Thymus (tissue), 11 donors: ENCODE data around the gene HERC3. TPM values are rescaled to one million over a fixed set of nuclear protein-coding genes. Genes with fewer than 3 reads are reported as not detected.
A peak's percentile ranks its signal among the peaks of the same experiment; 100 is the strongest.

Experiments
- DNase-seq, 9 donors: peaks; one replicate each; pipeline ENCODE4 v3.0.0-alpha.2; 2013; ENCODE audit warnings: low spot score in 9 of 9, low read depth in 6 of 9, missing footprints in 1 of 9
- H3K27ac ChIP-seq, 2 donors: one replicate each; pipeline ENCODE4 v1.5.1; 2013; ENCODE audit warnings: control low read depth in 1 of 2, low read depth in 1 of 2, low read length in 1 of 2, mild to moderate bottlenecking in 1 of 2, moderate library complexity in 1 of 2
- H3K27me3 ChIP-seq, 2 donors: one replicate each; pipeline ENCODE4 v1.5.1; 2013; ENCODE audit warnings: low read length in 1 of 2; ENCODE audit not compliant: control insufficient read depth in 2 of 2, insufficient read depth in 1 of 2
- H3K36me3 ChIP-seq, 2 donors: one replicate each; pipeline ENCODE4 v1.5.1; 2013; ENCODE audit warnings: low read length in 1 of 2, mild to moderate bottlenecking in 1 of 2, moderate library complexity in 1 of 2; ENCODE audit not compliant: control insufficient read depth in 2 of 2, insufficient read depth in 2 of 2
- H3K4me1 ChIP-seq, 2 donors: one replicate each; pipeline ENCODE4 v1.5.1; 2013; ENCODE audit warnings: low read length in 2 of 2; ENCODE audit not compliant: control insufficient read depth in 2 of 2, insufficient read depth in 2 of 2
- H3K4me3 ChIP-seq, 2 donors: one replicate each; pipeline ENCODE4 v1.5.1; 2013; ENCODE audit warnings: low read length in 2 of 2, control low read depth in 1 of 2, mild to moderate bottlenecking in 1 of 2
- H3K9me3 ChIP-seq, 2 donors: one replicate each; pipeline ENCODE4 v1.5.1; 2013; ENCODE audit warnings: low read length in 1 of 2, mild to moderate bottlenecking in 1 of 2; ENCODE audit not compliant: control insufficient read depth in 2 of 2, insufficient read depth in 1 of 2
- WGBS: extraction: QIAGEN DNeasy Blood & Tissue Kit; methylation state at CpG from one replicate; pipeline ENCODE4 v1.1.7; 2013; 5-methylcytosine and 5-hydroxymethylcytosine counted together
- polyA plus RNA-seq: library from polyadenylated mRNA; stranded (reverse); fragments of 200-250 nt; gene quantifications from one replicate; pipeline ENCODE4 v1.2.3, GENCODE V29; 2013
- total RNA-seq: library from RNA; stranded (reverse); fragments of 120-200 nt; gene quantifications from one replicate; pipeline ENCODE4 v1.2.4, GENCODE V29; 2013
- donor health status: healthy.

Gene HERC3
- total and polyA plus RNA-seq, 2 donors = 9.1 to 10.8 TPM

DNA sequence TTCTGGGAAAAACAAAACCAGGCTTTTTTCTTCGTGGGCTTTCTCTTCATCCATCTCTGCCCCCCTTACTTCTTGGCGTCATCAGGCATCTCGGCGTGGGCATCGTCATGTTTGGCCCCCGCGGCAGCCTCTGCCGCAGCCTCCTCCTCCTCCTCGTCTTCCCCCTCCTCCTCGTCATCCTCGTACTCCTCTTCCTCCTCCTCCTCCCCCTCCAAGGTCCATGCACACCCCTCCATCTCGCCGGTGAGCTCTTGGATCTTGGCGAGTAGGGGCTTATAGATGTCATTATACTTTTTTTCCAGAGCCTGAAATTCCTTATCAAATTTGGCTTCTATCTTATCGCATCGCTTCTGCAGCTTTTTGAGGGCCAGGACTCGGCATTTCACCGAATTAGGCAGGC, 104.9 kb downstream of the HERC3 start:
- 43% methylated on average over 18 of the region's 18 CpGs for WGBS
- peak overlapping the region; percentile 38 to 53 for H3K27ac ChIP-seq
- peaks cover 2% of the 10 kb centered on the region in 2 donors for H3K36me3 ChIP-seq
- no peaks in the 10 kb centered on the region for H3K27me3 ChIP-seq
- H3K4me1 ChIP-seq = no peaks in the 10 kb centered on the region
- H3K9me3 ChIP-seq = no peaks in the 10 kb centered on the region
- peak in 2 of 9 donors; percentile 9 to 33 for DNase-seq
- H3K4me3 ChIP-seq = peak overlapping the region; percentile 62 to 74

DNA sequence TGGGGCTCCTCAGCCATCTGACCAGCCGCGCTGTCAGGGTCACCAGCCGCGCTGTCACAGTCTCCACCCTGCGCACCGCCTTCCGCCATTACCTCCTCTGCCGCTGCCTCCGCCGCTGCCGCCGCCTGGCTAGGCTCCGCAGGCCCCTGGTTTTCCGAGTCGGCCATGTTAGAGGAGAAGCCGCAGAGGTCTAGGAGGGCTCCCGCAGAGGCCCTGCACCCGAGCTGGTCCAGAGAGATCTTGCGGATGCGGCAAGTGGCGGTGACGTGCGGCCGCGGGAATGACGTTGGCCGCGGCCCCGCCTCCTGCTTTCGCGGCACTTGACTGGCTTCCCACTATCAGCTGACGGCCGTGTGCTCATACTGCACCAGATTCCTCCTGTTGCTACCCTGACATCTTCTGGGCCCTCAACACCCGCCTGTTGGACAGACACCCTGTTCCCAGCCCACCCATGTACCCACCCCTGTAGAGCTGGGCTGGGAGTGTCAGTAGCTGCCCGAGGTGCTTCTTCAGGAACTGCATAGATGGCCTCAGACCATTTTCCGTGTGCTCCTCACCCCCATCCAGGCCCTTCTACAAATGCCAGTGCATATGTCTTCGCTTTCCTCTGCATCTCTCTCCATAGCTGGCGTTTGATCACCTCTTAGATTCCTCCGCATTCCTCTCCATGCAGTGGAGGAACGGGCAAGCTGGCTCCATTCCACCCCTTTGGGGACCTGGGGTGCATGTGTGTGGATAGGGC, 105.5 kb downstream of the HERC3 start, which contains the start of gene NAP1L5:
TSS of gene NAP1L5 (minus strand) at position 242 of the 742 bp plus-strand sequence. CDS start at position 167, 75 bp downstream.
- H3K4me3 ChIP-seq = peak within 1 kb of the TSS; percentile 62 to 74
- H3K36me3 ChIP-seq = peaks cover 2 to 3% of the 10 kb centered on the region in 2 donors
- H3K27ac ChIP-seq = peak within 1 kb of the TSS; percentile 38 to 53
- WGBS = 58% methylated on average over 40 of the region's 40 CpGs
- no peaks in the 10 kb centered on the region for H3K4me1 ChIP-seq
- H3K9me3 ChIP-seq = no peaks in the 10 kb centered on the region
- H3K27me3 ChIP-seq = no peaks in the 10 kb centered on the region
- peak in 8 of 9 donors; percentile 20 to 73 (median 46) for DNase-seq

DNA sequence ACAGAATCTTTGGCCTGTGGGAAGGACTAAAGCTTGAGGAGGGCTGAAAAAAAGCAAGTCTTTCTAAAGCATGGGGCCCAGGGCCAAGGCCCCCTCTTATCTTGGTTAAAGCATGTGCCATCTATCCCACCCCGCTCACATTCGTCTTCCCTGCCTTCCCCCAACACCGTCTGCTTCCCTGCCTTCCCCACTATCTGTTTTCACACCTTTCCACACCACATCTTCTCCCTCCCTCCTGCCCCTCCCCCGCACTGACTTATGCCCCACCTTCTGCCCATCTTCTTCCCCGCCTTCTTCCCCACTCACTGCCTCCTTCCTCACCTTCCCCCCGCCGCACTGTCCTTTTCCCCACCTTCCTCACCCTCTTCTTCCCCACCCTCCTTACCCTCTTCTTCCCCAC, 106.2 kb downstream of the HERC3 start:
- no peaks in the 10 kb centered on the region for H3K9me3 ChIP-seq
- H3K4me3 ChIP-seq = no peak overlapping the region
- DNase-seq = no peak
- H3K36me3 ChIP-seq = peaks cover 2 to 3% of the 10 kb centered on the region in 2 donors
- no peaks in the 10 kb centered on the region for H3K4me1 ChIP-seq
- 98% methylated on average over 7 of the region's 7 CpGs for WGBS
- H3K27ac ChIP-seq = no peak overlapping the region
- H3K27me3 ChIP-seq = no peaks in the 10 kb centered on the region

DNA sequence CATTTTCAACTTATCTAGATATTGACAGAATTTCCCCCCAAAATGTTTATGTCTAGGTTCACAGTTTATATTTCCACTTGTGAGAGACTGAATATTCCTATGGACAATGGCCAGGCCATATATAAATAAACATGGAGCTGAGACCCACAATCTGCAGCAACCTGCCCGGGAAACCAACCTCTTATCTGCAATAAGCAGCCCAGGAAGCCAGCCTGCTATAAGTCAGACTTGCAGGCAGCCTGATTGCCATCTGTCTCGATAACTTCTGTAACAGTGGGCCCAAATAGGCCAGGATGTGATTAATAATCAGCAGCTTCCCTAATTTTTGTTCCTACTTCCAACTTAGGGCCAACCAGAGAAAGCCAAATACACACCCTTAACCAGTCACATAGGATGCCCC, 110.5 kb downstream of the HERC3 start:
- H3K4me3 ChIP-seq = no peak overlapping the region
- no peak overlapping the region for H3K27ac ChIP-seq
- 91% methylated on average over 2 of the region's 2 CpGs for WGBS
- no peaks in the 10 kb centered on the region for H3K4me1 ChIP-seq
- H3K9me3 ChIP-seq = no peaks in the 10 kb centered on the region
- no peak for DNase-seq
- peaks cover 5 to 26% of the 10 kb centered on the region in 2 donors for H3K36me3 ChIP-seq
- no peaks in the 10 kb centered on the region for H3K27me3 ChIP-seq

DNA sequence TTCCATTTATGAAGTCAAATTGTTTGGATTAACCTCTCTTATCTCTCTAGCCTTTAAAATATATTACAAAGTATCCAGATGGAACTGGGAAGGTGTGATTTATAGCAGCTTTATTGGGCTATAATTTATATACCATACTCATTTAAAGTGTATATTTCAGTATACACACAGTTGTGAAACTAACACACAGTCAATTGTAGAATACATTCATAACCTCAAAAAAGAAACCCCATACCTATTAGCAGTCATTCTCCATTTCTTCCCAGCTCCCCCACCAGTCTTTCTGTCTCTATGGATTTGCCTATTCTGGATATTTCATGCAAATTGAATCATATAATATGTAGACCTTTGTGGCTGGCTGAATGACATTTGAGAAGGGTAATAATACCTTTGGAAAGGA, 112.9 kb downstream of the HERC3 start:
- H3K4me3 ChIP-seq = no peak overlapping the region
- H3K4me1 ChIP-seq = no peaks in the 10 kb centered on the region
- peaks cover 5 to 26% of the 10 kb centered on the region in 2 donors for H3K36me3 ChIP-seq
- no peak for DNase-seq
- no peaks in the 10 kb centered on the region for H3K9me3 ChIP-seq
- H3K27ac ChIP-seq = no peak overlapping the region
- H3K27me3 ChIP-seq = no peaks in the 10 kb centered on the region

DNA sequence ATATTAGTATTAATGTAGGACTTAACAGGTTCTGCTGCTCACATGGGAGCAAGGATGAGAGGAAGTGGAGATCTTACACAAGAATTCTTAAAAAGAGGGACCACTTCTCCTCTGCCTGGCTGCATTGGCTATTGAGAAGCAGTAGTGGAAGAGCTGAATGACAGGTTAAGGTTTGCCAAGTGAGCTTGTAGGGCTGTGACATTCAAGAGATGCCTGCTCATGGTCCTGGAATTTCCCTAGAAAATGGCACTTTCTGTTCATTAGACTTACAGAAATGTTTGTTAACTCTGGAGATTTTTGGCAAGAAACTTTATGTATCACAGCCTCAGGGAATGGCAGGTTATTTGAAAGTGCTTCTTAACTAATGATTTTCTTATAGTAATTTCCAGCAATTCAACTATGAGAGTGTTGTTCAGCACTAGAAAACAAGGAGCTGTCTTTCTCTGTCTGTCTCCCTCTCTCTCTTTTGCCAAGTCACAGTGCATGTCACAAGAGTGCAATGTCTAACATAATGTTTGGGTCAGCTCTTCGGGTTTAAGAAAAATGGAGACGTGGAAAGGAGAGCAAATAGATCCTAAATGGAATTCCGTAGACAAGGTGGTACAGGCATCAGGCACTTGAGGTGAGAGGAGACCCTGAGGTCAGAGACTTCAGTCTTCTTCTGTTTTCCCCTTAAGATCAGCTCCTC, 113.7 kb downstream of the HERC3 start:
- peaks cover 5 to 29% of the 10 kb centered on the region in 2 donors for H3K36me3 ChIP-seq
- H3K27me3 ChIP-seq = no peaks in the 10 kb centered on the region
- no peak overlapping the region for H3K27ac ChIP-seq
- no peak overlapping the region for H3K4me3 ChIP-seq
- no peaks in the 10 kb centered on the region for H3K9me3 ChIP-seq
- no peak for DNase-seq
- 95% methylated on average over 3 of the region's 3 CpGs for WGBS
- H3K4me1 ChIP-seq = no peaks in the 10 kb centered on the region

DNA sequence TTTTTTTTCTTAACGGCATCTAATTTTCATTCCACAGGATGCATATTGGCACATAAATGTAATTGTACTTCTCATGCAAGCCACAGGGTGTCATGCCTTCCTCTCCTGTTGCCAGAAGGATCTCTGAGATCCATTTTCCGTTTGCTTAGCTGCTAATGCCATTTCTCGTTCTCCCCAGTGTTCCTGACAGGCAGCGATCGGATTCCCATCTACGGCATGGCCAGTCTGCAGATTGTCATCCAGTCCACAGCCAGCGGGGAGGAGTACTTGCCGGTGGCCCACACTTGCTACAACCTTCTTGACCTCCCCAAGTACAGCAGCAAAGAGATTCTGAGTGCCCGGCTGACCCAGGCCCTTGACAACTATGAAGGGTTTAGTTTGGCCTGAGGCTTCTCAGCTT, 114.3 kb downstream of the HERC3 start:
- 90% methylated on average over 9 of the region's 9 CpGs for WGBS
- Histone ChIP-seq H3K36me3 (peaks cover 5 to 29% of the 10 kb centered on the region in 2 donors), H3K4me3 (no peak overlapping the region), H3K9me3 (no peaks in the 10 kb centered on the region), H3K27me3 (no peaks in the 10 kb centered on the region), H3K27ac (no peak overlapping the region), H3K4me1 (no peaks in the 10 kb centered on the region)
- no peak for DNase-seq

DNA sequence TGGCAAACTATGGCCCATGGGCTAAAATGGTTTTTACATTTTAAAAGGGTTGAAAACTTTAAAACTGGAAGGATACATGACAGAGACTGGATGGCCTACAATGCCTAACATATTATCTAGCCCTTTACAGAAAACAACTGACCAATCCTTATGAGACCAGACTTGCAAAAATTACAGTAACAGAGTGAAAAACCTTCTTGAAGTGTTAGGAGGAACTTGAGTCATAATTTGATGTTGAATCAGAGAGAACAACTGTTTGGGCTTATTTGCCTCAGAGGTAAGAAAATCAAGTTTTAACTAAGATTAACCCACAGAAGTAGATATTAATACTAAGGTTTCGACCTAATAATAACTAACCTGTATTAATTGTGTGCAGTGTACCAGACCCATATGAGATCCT, 117.7 kb downstream of the HERC3 start:
- Histone ChIP-seq H3K4me3 (no peak overlapping the region), H3K9me3 (no peaks in the 10 kb centered on the region), H3K4me1 (no peaks in the 10 kb centered on the region), H3K36me3 (peaks cover 5 to 24% of the 10 kb centered on the region in 2 donors), H3K27me3 (no peaks in the 10 kb centered on the region), H3K27ac (no peak overlapping the region)
- no peak for DNase-seq
- WGBS = 98% methylated on average over 1 of the region's 1 CpG

DNA sequence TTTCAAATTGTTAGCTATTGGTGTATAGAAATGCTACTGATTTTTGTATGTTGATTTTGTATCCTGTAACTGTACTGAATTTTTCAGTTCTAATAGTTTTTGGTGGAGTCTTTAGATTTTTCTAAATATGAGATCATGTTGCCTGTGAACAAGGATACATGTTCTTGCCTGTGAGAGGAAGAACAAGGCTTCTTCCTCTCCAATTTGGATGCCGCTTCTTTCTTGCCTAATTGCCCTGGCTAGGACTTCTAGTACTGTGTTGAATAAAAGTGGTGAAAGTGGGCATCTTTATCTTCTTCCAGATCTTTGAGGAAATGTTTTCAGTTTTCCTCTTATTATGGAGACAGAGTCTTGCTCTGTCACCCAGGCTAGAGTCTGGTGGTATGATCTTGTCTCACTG, 121.5 kb downstream of the HERC3 start:
- no peak for DNase-seq
- Histone ChIP-seq H3K4me1 (no peaks in the 10 kb centered on the region), H3K27me3 (no peaks in the 10 kb centered on the region), H3K36me3 (peaks cover 6 to 18% of the 10 kb centered on the region in 2 donors), H3K9me3 (peaks cover 0 to 2% of the 10 kb centered on the region in 2 donors), H3K4me3 (no peak overlapping the region), H3K27ac (no peak overlapping the region)
- WGBS = 98% methylated on average over 1 of the region's 1 CpG
